ENCODE data around the gene PCMTD2. TPM values are rescaled to one million over a fixed set of nuclear protein-coding genes. Genes with fewer than 3 reads are reported as not detected.

PCMTD2 gene
- total RNA-seq, 1 experiment from 2014 or later: 52.0 TPM

DNA sequence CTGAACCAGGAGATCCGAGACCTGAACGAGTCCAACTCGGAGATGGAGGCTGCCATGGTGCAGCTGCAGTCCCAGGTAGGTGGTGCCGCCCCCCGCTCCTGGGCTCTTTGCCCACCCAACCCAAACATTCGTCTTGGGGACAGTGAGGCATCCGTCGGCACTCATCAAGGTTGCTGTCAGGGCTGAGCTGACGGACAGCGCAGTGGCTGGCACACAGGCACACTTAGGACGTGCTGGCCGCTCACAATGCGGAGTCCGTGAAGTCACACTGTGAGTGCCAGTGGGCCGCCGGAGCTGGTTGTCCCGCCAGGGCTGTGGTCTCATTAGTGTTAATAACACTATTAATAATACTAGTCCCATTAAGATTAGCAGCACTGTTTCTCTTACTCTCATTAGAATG is 18.2 kb upstream of the PCMTD2 start:
- Mint-ChIP-seq H3K27ac (no peak overlapping the region), H3K9me3 (peaks cover 34 to 40% of the 10 kb centered on the region in 2 experiments), H3K27me3 (ENCODE audit: low read depth) (peaks cover 13% of the 10 kb centered on the region), H3K4me3 (no peak overlapping the region), H3K4me1 (peaks cover 0 to 5% of the 10 kb centered on the region in 2 experiments; a peak in 2 of 4 replicates), H3K36me3 (ENCODE audit: insufficient read depth in 1 of 3, low read depth in 3 of 3) (peaks cover 6 to 35% (median 14%) of the 10 kb centered on the region in 3 experiments; a peak in 5 of 7 replicates)
- Histone ChIP-seq H2BK20ac (ENCODE audit: low read depth, low read length, poor library complexity, severe bottlenecking) (no peak overlapping the region), H3K79me1 (ENCODE audit: insufficient read depth, low read depth, low read length, poor library complexity, severe bottlenecking) (no peaks in the 10 kb centered on the region), H3K79me2 (ENCODE audit: insufficient read depth, low read length) (no peaks in the 10 kb centered on the region), H4K8ac (replicated peaks; ENCODE audit: insufficient read length, low read depth, low read length) (no peak overlapping the region), H3K23ac (ENCODE audit: insufficient read length, low read depth, low read length) (no peak overlapping the region), H3T11ph (ENCODE audit: low read length) (no peak overlapping the region), H2AFZ (ENCODE audit: low read length) (no peak overlapping the region), H3K4me1 (ENCODE audit: insufficient read depth, low read length) (no peaks in the 10 kb centered on the region), H3K4me2 (ENCODE audit: insufficient read depth, insufficient read length, low read length) (no peak overlapping the region), H3K27me3 (ENCODE audit: insufficient read depth, low read length) (no peaks in the 10 kb centered on the region), H3K23me2 (ENCODE audit: insufficient read length, low read depth, low read length, poor library complexity, severe bottlenecking) (no peaks in the 10 kb centered on the region), H3K9me3 (ENCODE audit: control insufficient read depth, low read depth, low read length) (no peaks in the 10 kb centered on the region), H3K18ac (ENCODE audit: insufficient read length, low read depth, low read length) (no peak overlapping the region), H3K9ac (ENCODE audit: extremely low read depth, insufficient read length, low read length) (no peak overlapping the region), H4K91ac (ENCODE audit: insufficient read length, low read depth, low read length) (no peak overlapping the region), H2BK5ac (ENCODE audit: insufficient read length, low read length) (no peak overlapping the region), H4K5ac (ENCODE audit: insufficient read length, low read depth, low read length) (no peak overlapping the region), H3K56ac (ENCODE audit: insufficient read length, low read depth, low read length) (no peak overlapping the region), H4K20me1 (ENCODE audit: control insufficient read depth, insufficient read depth, insufficient read length) (no peaks in the 10 kb centered on the region), H3K27ac (ENCODE audit: insufficient read length, low read depth, low read length) (no peak overlapping the region), H2BK15ac (ENCODE audit: low read depth, low read length) (no peak overlapping the region), H3K14ac (ENCODE audit: insufficient read depth, low read length) (no peak overlapping the region), H2AK5ac (ENCODE audit: insufficient read length, low read length) (no peak overlapping the region), H2BK120ac (ENCODE audit: low read depth, low read length, poor library complexity, severe bottlenecking) (no peak overlapping the region), H3K4ac (ENCODE audit: low read depth, low read length) (no peak overlapping the region), H2BK12ac (ENCODE audit: insufficient read length, low read depth, low read length) (no peak overlapping the region)
- no peak for DNase-seq
- no CpG with 5 or more reads among the region's 17 CpGs for WGBS (ENCODE audit: extremely low coverage, insufficient read length, low lambda C conversion rate)
- TF ChIP-seq, protein P1, sequence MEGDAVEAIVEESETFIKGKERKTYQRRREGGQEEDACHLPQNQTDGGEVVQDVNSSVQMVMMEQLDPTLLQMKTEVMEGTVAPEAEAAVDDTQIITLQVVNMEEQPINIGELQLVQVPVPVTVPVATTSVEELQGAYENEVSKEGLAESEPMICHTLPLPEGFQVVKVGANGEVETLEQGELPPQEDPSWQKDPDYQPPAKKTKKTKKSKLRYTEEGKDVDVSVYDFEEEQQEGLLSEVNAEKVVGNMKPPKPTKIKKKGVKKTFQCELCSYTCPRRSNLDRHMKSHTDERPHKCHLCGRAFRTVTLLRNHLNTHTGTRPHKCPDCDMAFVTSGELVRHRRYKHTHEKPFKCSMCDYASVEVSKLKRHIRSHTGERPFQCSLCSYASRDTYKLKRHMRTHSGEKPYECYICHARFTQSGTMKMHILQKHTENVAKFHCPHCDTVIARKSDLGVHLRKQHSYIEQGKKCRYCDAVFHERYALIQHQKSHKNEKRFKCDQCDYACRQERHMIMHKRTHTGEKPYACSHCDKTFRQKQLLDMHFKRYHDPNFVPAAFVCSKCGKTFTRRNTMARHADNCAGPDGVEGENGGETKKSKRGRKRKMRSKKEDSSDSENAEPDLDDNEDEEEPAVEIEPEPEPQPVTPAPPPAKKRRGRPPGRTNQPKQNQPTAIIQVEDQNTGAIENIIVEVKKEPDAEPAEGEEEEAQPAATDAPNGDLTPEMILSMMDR (conservative IDR thresholded peaks at IDR 0.05): no peak
